ENCODE measurements around the gene LMX1A. TPM values are rescaled to one million over a fixed set of nuclear protein-coding genes. Genes with fewer than 3 reads are reported as not detected.

The LMX1A gene
- total and polyA plus RNA-seq, 7 donors, result 0.04 to 1.2 (median 0.46) TPM; not detected in 2

DNA sequence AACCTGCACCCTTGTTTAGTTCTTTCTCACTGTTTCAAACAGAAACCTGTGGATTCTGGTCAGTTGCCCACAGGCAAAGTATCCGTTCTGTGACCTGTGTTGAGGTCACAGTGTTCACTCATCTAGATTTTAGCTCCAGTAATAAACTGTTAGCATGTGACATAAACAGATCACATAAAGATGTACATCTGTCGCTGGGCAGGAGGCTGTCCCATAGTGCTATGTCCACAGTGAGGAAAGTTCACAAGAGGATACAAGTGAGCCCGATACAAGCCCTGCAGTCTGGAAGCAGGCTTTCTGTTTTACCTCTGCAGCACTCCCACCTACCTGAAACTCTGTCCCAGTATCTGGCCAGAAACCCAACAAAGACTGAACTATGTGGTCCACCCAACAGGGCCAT, 28.4 kb downstream of the LMX1A start:
- Histone ChIP-seq H3K4me3 (no peak overlapping the region), H3K36me3 (no peaks in the 10 kb centered on the region), H3K9me3 (no peaks in the 10 kb centered on the region), H3K4me1 (no peaks in the 10 kb centered on the region), H3K27me3 (no peaks in the 10 kb centered on the region), H3K27ac (no peak overlapping the region)
- intact Hi-C loops (cut with DNase I), result no loop called here
- DNase-seq, result no peak
- TF ChIP-seq, protein P1, sequence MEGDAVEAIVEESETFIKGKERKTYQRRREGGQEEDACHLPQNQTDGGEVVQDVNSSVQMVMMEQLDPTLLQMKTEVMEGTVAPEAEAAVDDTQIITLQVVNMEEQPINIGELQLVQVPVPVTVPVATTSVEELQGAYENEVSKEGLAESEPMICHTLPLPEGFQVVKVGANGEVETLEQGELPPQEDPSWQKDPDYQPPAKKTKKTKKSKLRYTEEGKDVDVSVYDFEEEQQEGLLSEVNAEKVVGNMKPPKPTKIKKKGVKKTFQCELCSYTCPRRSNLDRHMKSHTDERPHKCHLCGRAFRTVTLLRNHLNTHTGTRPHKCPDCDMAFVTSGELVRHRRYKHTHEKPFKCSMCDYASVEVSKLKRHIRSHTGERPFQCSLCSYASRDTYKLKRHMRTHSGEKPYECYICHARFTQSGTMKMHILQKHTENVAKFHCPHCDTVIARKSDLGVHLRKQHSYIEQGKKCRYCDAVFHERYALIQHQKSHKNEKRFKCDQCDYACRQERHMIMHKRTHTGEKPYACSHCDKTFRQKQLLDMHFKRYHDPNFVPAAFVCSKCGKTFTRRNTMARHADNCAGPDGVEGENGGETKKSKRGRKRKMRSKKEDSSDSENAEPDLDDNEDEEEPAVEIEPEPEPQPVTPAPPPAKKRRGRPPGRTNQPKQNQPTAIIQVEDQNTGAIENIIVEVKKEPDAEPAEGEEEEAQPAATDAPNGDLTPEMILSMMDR (IDR thresholded peaks at IDR 0.05), result no peak
- TF ChIP-seq POLR2AphosphoS5 (IDR thresholded peaks at IDR 0.05) (no peak), EP300 (IDR thresholded peaks at IDR 0.05) (no peak), POLR2A (IDR thresholded peaks at IDR 0.05) (no peak)
- 47 to 51% methylated on average over 3 of the region's 3 CpGs for WGBS, 2 donors

DNA sequence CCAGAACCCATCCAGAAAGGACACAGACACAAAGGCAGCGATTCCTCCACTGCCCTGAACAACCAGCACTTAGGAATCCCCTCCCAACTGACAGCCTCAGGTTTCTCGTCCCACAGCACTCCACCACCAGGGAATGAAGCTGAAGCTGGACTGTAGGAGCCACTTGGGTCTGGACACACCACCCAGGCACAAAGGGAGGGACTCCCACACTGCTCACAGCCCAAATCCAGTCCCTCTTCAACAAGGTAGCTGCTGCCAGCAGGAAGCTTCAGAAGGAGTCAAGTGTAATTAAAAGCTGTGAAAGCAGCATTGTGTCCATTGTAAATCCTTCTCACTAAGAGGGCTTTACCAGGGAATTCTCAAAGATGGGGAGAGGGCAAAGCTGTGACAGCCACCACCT, 29.0 kb downstream of the LMX1A start:
- Histone ChIP-seq H3K27me3 (no peaks in the 10 kb centered on the region), H3K4me3 (no peak overlapping the region), H3K4me1 (no peaks in the 10 kb centered on the region), H3K36me3 (no peaks in the 10 kb centered on the region), H3K9me3 (no peaks in the 10 kb centered on the region), H3K27ac (no peak overlapping the region)
- TF ChIP-seq POLR2A (IDR thresholded peaks at IDR 0.05) (no peak), POLR2AphosphoS5 (IDR thresholded peaks at IDR 0.05) (no peak), EP300 (IDR thresholded peaks at IDR 0.05) (no peak)
- TF ChIP-seq, protein P1 (IDR thresholded peaks at IDR 0.05), result no peak
- 85 to 86% methylated on average over 2 of the region's 2 CpGs for WGBS, 2 donors
- DNase-seq, result no peak
- intact Hi-C loops (cut with DNase I), result no loop called here

DNA sequence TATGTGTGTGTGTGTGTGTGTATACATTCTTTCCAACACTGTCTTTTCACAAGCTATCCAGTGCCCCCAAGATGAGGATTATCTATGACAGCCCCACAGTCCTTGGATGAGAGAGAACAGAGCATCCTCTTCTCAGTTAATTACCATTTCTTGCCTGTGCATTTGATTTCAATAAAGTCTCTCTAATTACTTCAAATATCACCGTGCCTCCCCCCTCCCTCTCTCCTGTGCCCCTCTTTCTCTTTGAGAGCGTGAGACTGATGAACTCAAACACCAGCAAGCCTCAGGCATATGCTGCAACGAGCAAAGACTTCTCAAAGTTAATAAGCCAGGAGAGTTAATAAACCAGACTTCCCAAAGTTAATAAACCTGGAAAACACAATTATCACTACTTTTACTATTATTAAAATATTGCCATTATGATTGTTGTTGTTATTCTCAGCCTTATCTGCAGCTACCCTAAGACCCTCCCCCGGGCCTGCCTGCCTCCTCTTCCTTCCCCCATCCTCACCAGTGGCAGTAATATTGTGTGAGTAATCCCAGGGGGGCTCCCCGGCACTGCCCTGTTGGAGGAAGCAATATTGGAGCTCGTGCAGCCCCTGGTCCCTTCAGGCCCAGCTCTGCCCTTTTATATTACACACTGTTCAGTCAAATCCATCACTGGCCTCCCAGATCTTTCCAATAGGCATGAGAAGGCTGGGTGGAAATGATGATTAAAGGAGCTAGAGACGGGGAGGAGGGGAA, 30.9 kb downstream of the LMX1A start:
- WGBS, 2 donors, result 57 to 75% methylated on average over 7 of the region's 7 CpGs

DNA sequence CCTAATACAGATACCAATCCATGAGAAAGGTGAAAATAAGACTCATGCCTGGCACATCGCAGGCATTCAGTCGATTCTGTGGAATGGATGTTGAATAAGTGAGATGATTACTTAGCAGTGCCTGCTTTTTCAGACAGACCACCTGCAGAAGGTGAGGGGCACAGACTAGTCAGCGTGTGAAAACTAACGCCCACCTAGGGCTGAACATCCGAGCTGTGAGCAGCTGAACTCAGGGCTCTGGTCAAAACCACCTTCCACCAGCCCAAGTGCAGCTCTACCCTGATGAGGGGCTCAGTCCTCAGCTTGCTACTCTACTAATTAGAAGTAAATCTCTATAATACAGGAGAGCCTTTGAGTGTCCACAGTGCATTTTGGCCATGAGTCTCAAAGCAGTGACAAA, 32.5 kb downstream of the LMX1A start:
- WGBS, 2 donors, result 54 to 71% methylated on average over 5 of the region's 5 CpGs
- DNase-seq, result no peak
- Histone ChIP-seq H3K4me3 (no peak overlapping the region), H3K9me3 (no peaks in the 10 kb centered on the region), H3K36me3 (no peaks in the 10 kb centered on the region), H3K4me1 (no peaks in the 10 kb centered on the region), H3K27me3 (peaks cover 0 to 3% (median 0%) of the 10 kb centered on the region in 3 donors), H3K27ac (no peak overlapping the region)
- intact Hi-C loops (cut with DNase I), result no loop called here
- TF ChIP-seq EP300 (IDR thresholded peaks at IDR 0.05) (no peak), POLR2A (IDR thresholded peaks at IDR 0.05) (no peak), POLR2AphosphoS5 (IDR thresholded peaks at IDR 0.05) (no peak)
- TF ChIP-seq, protein P1 (IDR thresholded peaks at IDR 0.05), result no peak

More for the DNA sequence above, 30.9 kb downstream of the LMX1A start:
- Histone ChIP-seq H3K36me3 (no peaks in the 10 kb centered on the region), H3K4me3 (no peak overlapping the region), H3K27me3 (no peaks in the 10 kb centered on the region), H3K4me1 (no peaks in the 10 kb centered on the region), H3K27ac (no peak overlapping the region), H3K9me3 (no peaks in the 10 kb centered on the region)
- intact Hi-C loops (cut with DNase I), result no loop called here
- TF ChIP-seq EP300 (IDR thresholded peaks at IDR 0.05) (no peak), POLR2AphosphoS5 (IDR thresholded peaks at IDR 0.05) (no peak), POLR2A (IDR thresholded peaks at IDR 0.05) (no peak)
- TF ChIP-seq, protein P1 (IDR thresholded peaks at IDR 0.05), result no peak
- DNase-seq, result no peak

Data from sigmoid colon (tissue), 7 donors.